Activated CD8-positive, alpha-beta memory T cell treated with anti-CD3 and anti-CD28 coated beads for 36 hours (primary cell): ENCODE measurements around the gene TBX21. TPM values are rescaled to one million over a fixed set of nuclear protein-coding genes. Genes with fewer than 3 reads are reported as not detected.
"Not testable (repeated sequence)": the region's sequence is repeated elsewhere in the genome, so short reads cannot be mapped to it uniquely, and the experiment has no call there.

Source experiments
- CTCF ChIA-PET: fragments of 350-600 bp; sonication (Branson Sonifier 250); formaldehyde crosslinking; loops from one replicate; lab custom pipeline; 2021; ENCODE audit warnings: antibody characterized with exemption; lab: Charles Lee
- POLR2A ChIA-PET: fragments of 350-600 bp; sonication (Branson Sonifier 250); formaldehyde crosslinking; loops from one replicate; lab custom pipeline; 2021; ENCODE audit warnings: antibody characterized with exemption; lab: Charles Lee
- total RNA-seq, 2 experiments: library from RNA; stranded (reverse); gene quantifications; one replicate each; pipeline ENCODE4 v1.2.3, GENCODE V29; 2021

Gene TBX21
- total RNA-seq, 2 experiments from 2014 or later = 53.7 to 54.7 TPM

GRCh38 chr17:47735139-47735464 lies 2.1 kb downstream of the TBX21 start:
- POLR2A ChIA-PET = interaction anchor here (1.0 to 2.2 kb wide), 2 partner anchors 34 to 86 kb away, joined by 3 to 7 read pairs; no protein-coding TSS in a partner anchor

GRCh38 chr17:47735536-47736011 lies 2.5 kb downstream of the TBX21 start:
- POLR2A ChIA-PET = interaction anchor here (1.0 to 2.2 kb wide), 2 partner anchors 34 to 87 kb away, joined by 3 to 7 read pairs; no protein-coding TSS in a partner anchor
- CTCF ChIA-PET = interaction anchor here (1.3 to 4.3 kb wide), 6 partner anchors 10 to 80 kb away, joined by 3 to 27 read pairs (median 6); no protein-coding TSS in a partner anchor

More at GRCh38 chr17:47735139-47735464, 2.1 kb downstream of the TBX21 start:
- CTCF ChIA-PET = interaction anchor here (0.8 to 4.3 kb wide), 8 partner anchors 9 to 79 kb away, joined by 3 to 27 read pairs (median 6); no protein-coding TSS in a partner anchor

- CTCF ChIA-PET = interaction anchor here (0.8 to 4.3 kb wide), 10 partner anchors 10 to 81 kb away, joined by 3 to 27 read pairs (median 4); no protein-coding TSS in a partner anchor
- POLR2A ChIA-PET = interaction anchor here (0.6 to 2.2 kb wide), 4 partner anchors 32 to 37 kb away, joined by 3 to 7 read pairs (median 4); no protein-coding TSS in a partner anchor
Measured at GRCh38 chr17:47736501-47737495, 3.8 kb downstream of the TBX21 start.

DNA sequence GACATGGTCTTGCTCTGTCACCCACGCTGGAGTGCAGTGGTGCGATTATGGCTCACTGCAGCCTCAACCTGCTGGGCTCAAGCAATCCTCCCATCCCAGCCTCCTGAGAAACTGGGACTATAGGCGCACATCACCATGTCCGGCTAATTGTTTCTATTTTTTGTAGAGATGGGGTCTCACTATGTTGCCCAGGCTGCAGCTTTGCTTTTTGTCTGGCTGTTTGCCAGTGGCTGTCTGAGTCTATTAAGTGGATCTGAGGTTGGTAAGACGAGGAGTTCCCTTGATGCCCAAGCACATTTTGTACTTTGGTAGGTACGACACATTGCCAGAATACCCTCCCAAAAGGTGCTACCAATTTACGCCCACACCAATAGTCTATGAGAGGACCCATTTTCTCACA lies 5.1 kb downstream of the TBX21 start:
- ChIA-PET CTCF (interaction anchor here (0.7 to 4.3 kb wide), 2 partner anchors 11 to 38 kb away, joined by 3 to 27 read pairs; no protein-coding TSS in a partner anchor), POLR2A (interaction anchor here (1.2 kb wide), 1 partner anchor 37 kb away, joined by 6 read pairs; no protein-coding TSS in a partner anchor)

DNA sequence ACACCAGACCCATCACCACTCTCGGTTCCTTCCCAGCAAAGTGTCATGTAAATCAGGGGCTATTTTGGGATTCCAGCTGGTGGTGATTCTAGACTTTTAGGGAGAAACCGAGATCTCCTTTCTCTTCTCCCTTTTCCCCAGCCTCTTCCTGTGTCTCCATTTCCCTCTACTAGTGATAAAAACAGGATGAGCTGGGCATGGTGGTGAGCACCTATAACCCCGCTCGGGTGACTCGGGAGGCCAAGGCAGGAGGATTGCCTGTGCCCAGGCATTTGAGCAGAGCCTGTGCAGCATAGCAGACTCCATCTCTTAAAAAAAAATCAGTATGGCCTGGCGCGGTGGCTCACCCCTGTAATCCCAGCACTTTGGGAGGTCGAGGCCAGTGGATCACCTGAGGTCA lies 6.1 kb downstream of the TBX21 start:
- ChIA-PET CTCF (no interaction called here), POLR2A (interaction anchor here (0.6 kb wide), 1 partner anchor 27 kb away, joined by 4 read pairs; no protein-coding TSS in a partner anchor)

DNA sequence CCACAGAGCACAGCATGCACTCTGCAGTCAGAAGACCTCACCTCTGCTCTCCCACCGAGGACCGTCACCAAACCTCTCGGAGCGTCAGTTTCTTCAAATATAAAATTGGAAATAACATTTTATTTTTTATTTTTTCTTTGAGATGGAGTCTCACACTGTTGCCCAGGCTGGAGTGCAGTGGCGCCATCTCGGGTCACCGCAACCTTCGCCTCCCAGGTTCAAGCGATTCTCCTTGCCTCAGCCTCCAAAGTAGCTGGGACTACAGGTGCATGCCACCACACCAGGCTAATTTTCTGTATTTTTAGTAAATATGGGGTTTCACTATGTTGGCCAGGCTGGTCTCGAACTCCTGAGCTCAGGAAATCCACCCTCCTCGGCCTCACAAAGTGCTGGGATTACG lies 6.9 kb downstream of the TBX21 start:
- POLR2A ChIA-PET = not testable (repeated sequence)
- CTCF ChIA-PET = interaction anchor here (4.0 kb wide), 1 partner anchor 8 kb away, joined by 26 read pairs; the partner anchor contains the start of gene TBX21

GRCh38 chr17:47741109-47741792 lies 8.2 kb downstream of the TBX21 start:
- ChIA-PET CTCF (interaction anchor here (0.7 to 4.0 kb wide), 9 partner anchors 9 to 60 kb away, joined by 3 to 26 read pairs (median 4); partner anchors contain the start of genes TBKBP1 and TBX21), POLR2A (interaction anchor here (0.9 to 1.7 kb wide), 2 partner anchors 8 to 47 kb away, joined by 3 to 5 read pairs; partner anchors contain the start of gene TBX21)

GRCh38 chr17:47741793-47742145 lies 8.7 kb downstream of the TBX21 start:
- ChIA-PET POLR2A (interaction anchor here (0.9 to 1.7 kb wide), 2 partner anchors 9 to 47 kb away, joined by 3 to 5 read pairs; partner anchors contain the start of gene TBX21), CTCF (interaction anchor here (0.7 to 4.0 kb wide), 10 partner anchors 10 to 79 kb away, joined by 3 to 26 read pairs (median 4); partner anchors contain the start of genes TBKBP1 and TBX21)

DNA sequence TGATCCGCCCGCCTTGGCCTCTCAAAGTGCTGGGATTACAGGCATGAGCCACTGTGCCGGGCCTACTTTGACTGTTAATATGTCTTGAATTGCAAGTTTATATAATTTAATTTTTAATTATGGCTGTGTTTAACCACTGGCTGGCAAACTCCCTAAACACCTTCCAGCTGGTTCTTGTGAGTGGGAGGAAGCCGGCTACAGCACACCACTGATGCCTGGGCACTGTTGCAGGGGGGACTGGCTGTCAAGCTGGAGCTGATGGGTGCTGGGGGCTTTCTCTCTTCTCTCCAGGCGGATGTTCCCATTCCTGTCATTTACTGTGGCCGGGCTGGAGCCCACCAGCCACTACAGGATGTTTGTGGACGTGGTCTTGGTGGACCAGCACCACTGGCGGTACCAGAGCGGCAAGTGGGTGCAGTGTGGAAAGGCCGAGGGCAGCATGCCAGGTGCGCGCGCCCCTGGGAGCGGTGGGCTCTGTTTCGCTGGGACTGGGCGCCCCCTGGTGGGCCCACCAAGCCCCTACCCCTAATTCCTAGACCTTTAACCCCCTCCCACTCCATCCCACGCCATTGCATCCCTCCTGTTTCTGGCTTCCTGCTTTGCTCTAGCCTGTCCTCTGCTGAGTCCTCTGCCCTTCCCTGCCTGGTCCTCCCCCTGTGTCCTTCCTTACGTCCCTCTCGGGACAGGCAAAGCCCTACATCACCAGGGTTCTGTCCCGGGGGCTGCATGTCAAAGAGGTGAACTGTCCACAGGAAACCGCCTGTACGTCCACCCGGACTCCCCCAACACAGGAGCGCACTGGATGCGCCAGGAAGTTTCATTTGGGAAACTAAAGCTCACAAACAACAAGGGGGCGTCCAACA lies 9.5 kb downstream of the TBX21 start:
- POLR2A ChIA-PET = interaction anchor here (1.7 kb wide), 1 partner anchor 10 kb away, joined by 5 read pairs; the partner anchor contains the start of gene TBX21
- CTCF ChIA-PET = interaction anchor here (0.6 to 4.0 kb wide), 12 partner anchors 10 to 93 kb away, joined by 3 to 26 read pairs (median 4); partner anchors contain the start of genes KPNB1, TBKBP1 and TBX21

DNA sequence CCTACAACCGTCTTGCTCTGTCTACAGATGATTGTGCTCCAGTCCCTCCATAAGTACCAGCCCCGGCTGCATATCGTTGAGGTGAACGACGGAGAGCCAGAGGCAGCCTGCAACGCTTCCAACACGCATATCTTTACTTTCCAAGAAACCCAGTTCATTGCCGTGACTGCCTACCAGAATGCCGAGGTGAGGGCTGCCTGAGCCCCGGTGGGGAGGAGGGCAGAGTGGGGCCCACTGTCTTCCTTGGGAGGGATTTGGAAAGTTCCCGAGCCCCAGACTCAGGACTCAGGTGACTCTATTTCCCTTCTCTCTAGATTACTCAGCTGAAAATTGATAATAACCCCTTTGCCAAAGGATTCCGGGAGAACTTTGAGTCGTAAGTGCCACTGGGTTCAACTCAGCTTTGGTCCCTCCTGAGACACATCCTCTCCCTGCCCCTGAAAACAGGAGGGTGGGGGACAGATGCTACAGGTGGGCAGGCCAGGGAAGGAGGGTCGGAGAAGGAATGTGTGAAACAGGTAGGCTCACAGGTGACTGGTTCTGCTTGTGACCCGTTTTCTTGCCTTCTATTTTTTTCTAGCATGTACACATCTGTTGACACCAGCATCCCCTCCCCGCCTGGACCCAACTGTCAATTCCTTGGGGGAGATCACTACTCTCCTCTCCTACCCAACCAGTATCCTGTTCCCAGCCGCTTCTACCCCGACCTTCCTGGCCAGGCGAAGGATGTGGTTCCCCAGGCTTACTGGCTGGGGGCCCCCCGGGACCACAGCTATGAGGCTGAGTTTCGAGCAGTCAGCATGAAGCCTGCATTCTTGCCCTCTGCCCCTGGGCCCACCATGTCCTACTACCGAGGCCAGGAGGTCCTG lies 11.4 kb downstream of the TBX21 start:
- POLR2A ChIA-PET = no interaction called here
- CTCF ChIA-PET = interaction anchor here (1.3 to 4.0 kb wide), 3 partner anchors 12 to 47 kb away, joined by 3 to 26 read pairs (median 8); partner anchors contain the start of gene TBX21

DNA sequence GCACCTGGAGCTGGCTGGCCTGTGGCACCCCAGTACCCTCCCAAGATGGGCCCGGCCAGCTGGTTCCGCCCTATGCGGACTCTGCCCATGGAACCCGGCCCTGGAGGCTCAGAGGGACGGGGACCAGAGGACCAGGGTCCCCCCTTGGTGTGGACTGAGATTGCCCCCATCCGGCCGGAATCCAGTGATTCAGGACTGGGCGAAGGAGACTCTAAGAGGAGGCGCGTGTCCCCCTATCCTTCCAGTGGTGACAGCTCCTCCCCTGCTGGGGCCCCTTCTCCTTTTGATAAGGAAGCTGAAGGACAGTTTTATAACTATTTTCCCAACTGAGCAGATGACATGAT lies 12.0 kb downstream of the TBX21 start:
- ChIA-PET POLR2A (no interaction called here), CTCF (interaction anchor here (2.3 kb wide), 1 partner anchor 47 kb away, joined by 8 read pairs; no protein-coding TSS in a partner anchor)

DNA sequence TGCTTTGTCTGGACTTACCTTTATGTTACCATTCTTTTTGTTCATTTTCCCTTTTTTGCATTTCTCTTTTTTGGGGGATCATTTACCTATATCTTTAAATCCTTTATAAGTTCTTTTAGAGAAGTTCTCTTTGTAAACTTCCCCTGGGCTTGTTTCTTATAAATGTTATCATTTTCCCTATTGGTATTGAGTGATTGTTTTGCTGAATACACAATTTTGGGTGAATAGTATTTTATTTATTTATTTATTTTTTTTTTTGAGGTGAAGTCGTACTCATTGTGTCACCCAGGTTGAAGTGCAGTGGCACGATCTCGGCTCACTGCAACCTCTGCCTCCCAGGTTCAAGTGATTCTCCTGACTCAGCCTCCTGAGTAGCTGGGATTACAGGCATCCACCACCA lies 18.4 kb downstream of the TBX21 start:
- ChIA-PET CTCF (interaction anchor here (0.6 to 0.7 kb wide), 3 partner anchors 34 to 235 kb away, joined by 3 read pairs; no protein-coding TSS in a partner anchor), POLR2A (no interaction called here)

- CTCF ChIA-PET = interaction anchor here (0.5 to 0.7 kb wide), 2 partner anchors 64 to 74 kb away, joined by 3 read pairs; partner anchors contain the start of gene TBKBP1
- POLR2A ChIA-PET = no interaction called here
Measured at GRCh38 chr17:47757386-47757785, 24.4 kb downstream of the TBX21 start.

GRCh38 chr17:47760409-47761140 lies 27.5 kb downstream of the TBX21 start:
- POLR2A ChIA-PET = no interaction called here
- CTCF ChIA-PET = interaction anchor here (0.7 to 1.4 kb wide), 3 partner anchors 12 to 161 kb away, joined by 3 to 6 read pairs (median 3); no protein-coding TSS in a partner anchor

GRCh38 chr17:47762728-47763127 lies 29.7 kb downstream of the TBX21 start:
- ChIA-PET POLR2A (no interaction called here), CTCF (interaction anchor here (0.9 kb wide), 1 partner anchor 39 kb away, joined by 3 read pairs; no protein-coding TSS in a partner anchor)
